Karpas-422 (cell line): ENCODE data around the gene VSTM2L. TPM values are rescaled to one million over a fixed set of nuclear protein-coding genes. Genes with fewer than 3 reads are reported as not detected.

ENCODE experiments used
- DNase-seq: peaks from one replicate; pipeline ENCODE4 v3.0.0-alpha.2; 2015
- H2AFZ ChIP-seq: fragments of 200-600 bp; sonication (generic); 2 replicates; pipeline ENCODE4 v1.6.1; 2014; ENCODE audit warnings: antibody characterized with exemption, low read length, mixed read lengths
- H3K27ac ChIP-seq: fragments of 200-600 bp; sonication (generic); 2 replicates; pipeline ENCODE4 v1.5.1; 2014; ENCODE audit warnings: mild to moderate bottlenecking, low read length, moderate library complexity
- H3K27me3 ChIP-seq: fragments of 200-600 bp; sonication (generic); 2 replicates; pipeline ENCODE4 v1.6.1; 2014; ENCODE audit warnings: low read length, mixed read lengths
- H3K36me3 ChIP-seq: fragments of 200-600 bp; sonication (generic); 2 replicates; pipeline ENCODE4 v1.6.1; 2014; ENCODE audit warnings: low read length, mixed read lengths; ENCODE audit not compliant: insufficient read depth
- H3K4me1 ChIP-seq: fragments of 200-600 bp; sonication (generic); 2 replicates; pipeline ENCODE4 v1.6.1; 2014; ENCODE audit warnings: mild to moderate bottlenecking, low read length, mixed read lengths
- H3K4me2 ChIP-seq: fragments of 200-600 bp; sonication (generic); 2 replicates; pipeline ENCODE4 v1.6.1; 2014; ENCODE audit warnings: low read length, low read depth, mild to moderate bottlenecking; ENCODE audit not compliant: poor library complexity, severe bottlenecking
- H3K4me3 ChIP-seq: fragments of 200-600 bp; sonication (generic); 2 replicates; pipeline ENCODE4 v1.5.1; 2014; ENCODE audit warnings: mild to moderate bottlenecking, antibody characterized with exemption, low read length, mixed read lengths
- H3K79me2 ChIP-seq: fragments of 200-600 bp; sonication (generic); 2 replicates; pipeline ENCODE4 v1.6.1; 2014; ENCODE audit warnings: mild to moderate bottlenecking, low read length, mixed read lengths
- H3K9ac ChIP-seq: fragments of 200-600 bp; sonication (generic); 2 replicates; pipeline ENCODE4 v1.6.0; 2014; ENCODE audit warnings: low read length
- H3K9me2 ChIP-seq: fragments of 200-600 bp; sonication (generic), shearing (Covaris generic); replicated peaks from 2 replicates; pipeline ENCODE4 v1.6.0; 2014; ENCODE audit warnings: mild to moderate bottlenecking, low read length, moderate library complexity; ENCODE audit not compliant: insufficient read depth
- H3K9me3 ChIP-seq: fragments of 300-700, 200-600 bp; sonication (generic); 2 replicates; pipeline ENCODE4 v1.6.1; 2014; ENCODE audit warnings: low read length, mixed read lengths
- H4K20me1 ChIP-seq: fragments of 200-600 bp; sonication (generic); 2 replicates; pipeline ENCODE4 v1.6.1; 2014; ENCODE audit warnings: mild to moderate bottlenecking, antibody characterized with exemption, low read length, low read depth; ENCODE audit not compliant: insufficient read depth
- total RNA-seq: library from RNA; depleted of rRNA; stranded (reverse); fragments of >200 nt; shearing (Covaris generic); gene quantifications from 2 replicates; pipeline ENCODE4 v1.2.3, GENCODE V29; 2014; ENCODE audit warnings: low replicate concordance

Gene VSTM2L
- total RNA-seq, 1 experiment from 2014 or later, result not detected

DNA sequence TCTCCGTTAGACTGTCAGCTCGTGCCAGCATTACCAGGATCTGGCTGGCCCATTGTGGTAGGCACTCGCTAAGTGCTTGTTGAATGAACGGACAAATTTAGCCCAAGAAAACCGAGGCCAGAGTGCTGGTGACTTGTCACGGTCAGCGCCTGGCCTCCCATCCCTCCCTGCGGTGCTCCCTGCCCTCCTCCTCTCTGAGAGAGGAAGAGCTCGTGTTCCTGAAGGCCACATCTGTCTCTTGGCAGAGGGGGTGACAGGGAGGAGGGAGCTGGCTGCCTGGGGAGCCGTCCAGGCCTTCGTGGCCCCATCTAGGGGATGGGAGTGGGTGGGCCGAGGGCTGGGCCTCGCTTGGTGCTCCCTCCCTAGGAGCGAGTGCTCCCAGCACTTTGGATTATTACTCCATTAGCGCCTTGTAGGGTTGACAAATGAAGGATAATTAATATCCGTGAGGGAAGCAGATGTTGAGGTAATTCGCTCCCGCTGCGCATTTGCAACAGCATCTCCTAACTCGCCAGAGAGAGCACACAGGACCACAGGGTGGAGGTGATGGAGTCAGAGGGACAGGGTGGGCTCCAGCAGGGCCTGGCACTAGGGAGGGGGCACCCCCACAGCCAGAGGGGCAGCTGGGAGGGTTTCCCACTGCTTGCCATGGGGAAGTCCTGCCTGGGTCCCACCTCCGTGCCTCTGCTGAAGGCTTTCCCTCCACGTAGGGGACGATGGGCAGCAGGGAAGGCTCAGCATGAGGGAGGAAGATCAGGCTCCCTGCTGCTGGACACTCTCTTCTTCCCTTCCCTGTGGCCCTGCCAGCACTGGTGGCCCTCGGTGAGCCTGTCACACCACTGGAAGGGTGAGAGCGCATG is 37.0 kb downstream of the VSTM2L start:
- no peaks in the 10 kb centered on the region for H4K20me1 ChIP-seq
- no peak for DNase-seq
- H3K4me3 ChIP-seq, result no peak overlapping the region
- H3K36me3 ChIP-seq, result no peaks in the 10 kb centered on the region
- no peaks in the 10 kb centered on the region for H3K27me3 ChIP-seq
- H3K4me1 ChIP-seq, result no peaks in the 10 kb centered on the region
- no peak overlapping the region for H3K27ac ChIP-seq
- H2AFZ ChIP-seq, result no peak overlapping the region
- no peaks in the 10 kb centered on the region for H3K79me2 ChIP-seq
- no peak overlapping the region for H3K4me2 ChIP-seq
- H3K9me2 ChIP-seq, result no peaks in the 10 kb centered on the region
- H3K9ac ChIP-seq, result no peak overlapping the region
- no peaks in the 10 kb centered on the region for H3K9me3 ChIP-seq

GRCh38 chr20:37940858-37941257 is 37.9 kb downstream of the VSTM2L start:
- H3K9ac ChIP-seq, result no peak overlapping the region
- H4K20me1 ChIP-seq, result no peaks in the 10 kb centered on the region
- no peaks in the 10 kb centered on the region for H3K4me1 ChIP-seq
- H3K27me3 ChIP-seq, result no peaks in the 10 kb centered on the region
- DNase-seq, result no peak
- H3K27ac ChIP-seq, result no peak overlapping the region
- no peak overlapping the region for H3K4me3 ChIP-seq
- H3K4me2 ChIP-seq, result no peak overlapping the region
- no peaks in the 10 kb centered on the region for H3K9me2 ChIP-seq
- no peaks in the 10 kb centered on the region for H3K36me3 ChIP-seq
- no peaks in the 10 kb centered on the region for H3K79me2 ChIP-seq
- no peak overlapping the region for H2AFZ ChIP-seq
- H3K9me3 ChIP-seq, result no peaks in the 10 kb centered on the region

DNA sequence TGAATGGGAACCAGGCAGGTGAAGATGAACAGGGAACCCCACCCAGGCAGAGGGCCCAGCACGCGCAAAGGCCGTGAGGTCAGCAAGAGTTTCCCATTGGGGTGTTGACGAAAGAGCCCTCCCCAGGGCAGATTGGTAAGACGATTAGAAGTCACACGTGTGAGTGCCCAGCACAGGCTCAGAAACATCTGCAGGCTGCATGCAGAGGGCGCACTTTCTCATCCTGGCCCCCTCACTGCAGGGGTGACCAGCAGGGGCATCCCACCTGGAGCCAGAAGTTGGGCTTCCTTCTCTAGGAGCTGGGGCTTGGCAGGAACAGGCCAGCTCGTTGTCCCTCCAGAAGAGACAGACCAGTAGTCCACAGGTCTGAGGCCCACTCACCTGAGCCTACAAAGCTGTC is 38.4 kb downstream of the VSTM2L start:
- DNase-seq, result peak; percentile 64

DNA sequence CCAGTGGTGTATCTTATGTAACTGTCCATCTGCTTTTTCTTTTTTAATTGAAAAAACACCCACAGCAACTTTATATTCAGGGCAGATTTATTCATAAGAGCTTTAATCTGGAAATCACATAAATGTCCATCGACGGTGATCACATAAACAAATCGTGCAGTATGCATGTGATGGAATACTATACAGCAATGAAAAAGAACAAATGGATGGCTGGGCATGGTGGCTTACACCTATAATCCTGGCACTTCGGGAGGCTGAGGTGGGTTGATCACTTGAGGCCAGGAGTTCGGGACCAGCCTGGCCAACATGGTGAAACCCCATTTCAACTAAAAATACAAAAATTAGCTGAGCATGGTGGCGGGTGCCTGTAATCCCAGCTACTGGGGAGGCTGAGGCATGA is 39.1 kb downstream of the VSTM2L start:
- no peak for DNase-seq
- H3K9ac ChIP-seq, result no peak overlapping the region
- no peaks in the 10 kb centered on the region for H4K20me1 ChIP-seq

More for the DNA sequence above, 38.4 kb downstream of the VSTM2L start:
- no peak overlapping the region for H2AFZ ChIP-seq
- H4K20me1 ChIP-seq, result no peaks in the 10 kb centered on the region
- no peak overlapping the region for H3K4me2 ChIP-seq
- no peak overlapping the region for H3K9ac ChIP-seq
- no peak overlapping the region for H3K4me3 ChIP-seq
- no peaks in the 10 kb centered on the region for H3K36me3 ChIP-seq
- H3K9me3 ChIP-seq, result no peaks in the 10 kb centered on the region
- no peak overlapping the region for H3K27ac ChIP-seq
- no peaks in the 10 kb centered on the region for H3K9me2 ChIP-seq
- no peaks in the 10 kb centered on the region for H3K27me3 ChIP-seq
- no peaks in the 10 kb centered on the region for H3K79me2 ChIP-seq
- no peaks in the 10 kb centered on the region for H3K4me1 ChIP-seq

GRCh38 chr20:37943033-37943432 is 40.1 kb downstream of the VSTM2L start:
- H3K36me3 ChIP-seq, result no peaks in the 10 kb centered on the region
- H3K9ac ChIP-seq, result no peak overlapping the region
- no peak overlapping the region for H3K27ac ChIP-seq
- H3K27me3 ChIP-seq, result no peaks in the 10 kb centered on the region
- no peaks in the 10 kb centered on the region for H3K79me2 ChIP-seq
- no peak overlapping the region for H3K4me2 ChIP-seq
- H3K4me1 ChIP-seq, result no peaks in the 10 kb centered on the region
- H3K4me3 ChIP-seq, result no peak overlapping the region
- H2AFZ ChIP-seq, result no peak overlapping the region
- H4K20me1 ChIP-seq, result no peaks in the 10 kb centered on the region
- no peaks in the 10 kb centered on the region for H3K9me2 ChIP-seq
- H3K9me3 ChIP-seq, result no peaks in the 10 kb centered on the region
- DNase-seq, result no peak

More for the DNA sequence above, 39.1 kb downstream of the VSTM2L start:
- H3K36me3 ChIP-seq, result no peaks in the 10 kb centered on the region
- no peak overlapping the region for H3K4me2 ChIP-seq
- no peak overlapping the region for H2AFZ ChIP-seq
- H3K79me2 ChIP-seq, result no peaks in the 10 kb centered on the region
- no peaks in the 10 kb centered on the region for H3K9me3 ChIP-seq
- H3K27ac ChIP-seq, result no peak overlapping the region
- H3K4me3 ChIP-seq, result no peak overlapping the region
- no peaks in the 10 kb centered on the region for H3K4me1 ChIP-seq
- H3K27me3 ChIP-seq, result no peaks in the 10 kb centered on the region
- no peaks in the 10 kb centered on the region for H3K9me2 ChIP-seq

DNA sequence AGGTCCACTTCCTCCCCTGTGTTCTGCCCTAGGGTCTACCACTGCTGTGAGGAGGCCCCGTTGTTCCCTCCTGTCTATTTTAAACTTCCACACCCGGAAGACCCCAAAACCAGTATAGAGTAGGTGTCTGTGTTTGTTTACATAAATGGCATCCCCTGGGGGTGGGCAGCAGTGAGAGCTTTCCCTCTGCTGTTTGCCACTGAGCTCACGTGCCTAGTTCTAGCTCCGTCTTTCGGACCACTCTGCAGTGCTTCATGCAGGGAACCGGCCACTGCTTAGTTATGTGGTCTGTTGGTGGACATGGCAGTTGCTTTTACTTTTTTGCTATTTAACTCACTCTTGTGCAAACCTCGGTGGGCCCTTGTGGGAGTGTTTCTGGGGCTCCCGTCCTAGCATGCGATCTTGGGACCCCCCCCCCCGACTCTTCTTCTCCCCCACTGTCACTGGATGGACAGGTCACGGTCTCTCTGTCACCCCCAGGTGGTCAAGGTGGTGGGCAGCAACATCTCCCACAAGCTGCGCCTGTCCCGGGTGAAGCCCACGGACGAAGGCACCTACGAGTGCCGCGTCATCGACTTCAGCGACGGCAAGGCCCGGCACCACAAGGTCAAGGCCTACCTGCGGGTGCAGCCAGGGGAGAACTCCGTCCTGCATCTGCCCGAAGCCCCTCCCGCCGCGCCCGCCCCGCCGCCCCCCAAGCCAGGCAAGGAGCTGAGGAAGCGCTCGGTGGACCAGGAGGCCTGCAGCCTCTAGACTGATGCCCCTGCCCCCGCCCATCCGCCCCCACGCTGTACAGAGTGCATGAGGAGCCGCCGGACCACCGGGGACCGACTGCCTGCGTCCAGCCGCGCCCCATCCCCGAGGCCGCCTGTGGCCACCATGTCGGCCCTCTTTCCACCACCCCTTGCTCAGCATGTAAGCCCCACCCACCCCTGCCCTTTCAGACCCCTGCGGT is 40.9 kb downstream of the VSTM2L start:
- Histone ChIP-seq H3K79me2 (no peaks in the 10 kb centered on the region), H3K9me2 (no peaks in the 10 kb centered on the region), H4K20me1 (no peaks in the 10 kb centered on the region), H3K36me3 (no peaks in the 10 kb centered on the region), H3K9me3 (no peaks in the 10 kb centered on the region), H2AFZ (no peak overlapping the region), H3K4me2 (no peak overlapping the region), H3K9ac (no peak overlapping the region), H3K27me3 (no peaks in the 10 kb centered on the region), H3K4me3 (no peak overlapping the region), H3K27ac (no peak overlapping the region), H3K4me1 (no peaks in the 10 kb centered on the region)
- DNase-seq, result no peak

- no peaks in the 10 kb centered on the region for H3K36me3 ChIP-seq
- H4K20me1 ChIP-seq, result no peaks in the 10 kb centered on the region
- no peaks in the 10 kb centered on the region for H3K9me3 ChIP-seq
- no peak overlapping the region for H3K4me2 ChIP-seq
- no peak overlapping the region for H3K9ac ChIP-seq
- no peak overlapping the region for H3K27ac ChIP-seq
- no peaks in the 10 kb centered on the region for H3K9me2 ChIP-seq
- no peaks in the 10 kb centered on the region for H3K27me3 ChIP-seq
- H3K4me1 ChIP-seq, result no peaks in the 10 kb centered on the region
- H2AFZ ChIP-seq, result no peak overlapping the region
- DNase-seq, result no peak
- H3K79me2 ChIP-seq, result no peaks in the 10 kb centered on the region
- no peak overlapping the region for H3K4me3 ChIP-seq
Measured at GRCh38 chr20:37944456-37944981, 41.6 kb downstream of the VSTM2L start.

DNA sequence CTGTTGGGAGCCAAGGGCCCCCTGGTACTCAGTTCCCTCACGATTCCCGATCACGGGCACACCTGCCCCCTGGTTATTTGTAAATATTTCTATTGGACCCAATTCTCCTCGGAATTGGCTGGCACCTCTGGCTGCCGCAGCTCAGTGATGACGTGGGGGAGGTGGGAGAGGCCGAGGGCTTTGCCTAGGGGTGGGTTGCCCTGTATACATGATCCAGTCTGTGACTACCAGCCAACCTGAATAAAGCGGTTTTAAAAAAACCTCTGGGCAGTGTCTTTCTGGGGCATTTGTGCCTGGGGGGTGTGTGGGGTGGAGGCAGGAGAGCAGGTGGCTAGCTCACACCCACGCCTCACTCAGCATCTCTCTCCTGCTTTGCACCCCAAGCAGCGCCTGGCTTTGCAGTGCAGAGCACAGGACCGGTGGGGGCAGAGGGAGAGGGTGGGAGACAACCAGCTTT is 42.2 kb downstream of the VSTM2L start:
- Histone ChIP-seq H3K27ac (no peak overlapping the region), H3K36me3 (no peaks in the 10 kb centered on the region), H3K79me2 (no peaks in the 10 kb centered on the region), H3K4me1 (no peaks in the 10 kb centered on the region), H3K27me3 (no peaks in the 10 kb centered on the region), H3K9me3 (no peaks in the 10 kb centered on the region), H4K20me1 (no peaks in the 10 kb centered on the region), H2AFZ (no peak overlapping the region), H3K9me2 (no peaks in the 10 kb centered on the region), H3K9ac (no peak overlapping the region), H3K4me3 (no peak overlapping the region), H3K4me2 (no peak overlapping the region)
- no peak for DNase-seq
